ENCODE data around the gene TESK2.

The TESK2 gene

GRCh38 chr1:45299296-45299695 is 191.7 kb downstream of the TESK2 start:
- no peak for DNase-seq

DNA sequence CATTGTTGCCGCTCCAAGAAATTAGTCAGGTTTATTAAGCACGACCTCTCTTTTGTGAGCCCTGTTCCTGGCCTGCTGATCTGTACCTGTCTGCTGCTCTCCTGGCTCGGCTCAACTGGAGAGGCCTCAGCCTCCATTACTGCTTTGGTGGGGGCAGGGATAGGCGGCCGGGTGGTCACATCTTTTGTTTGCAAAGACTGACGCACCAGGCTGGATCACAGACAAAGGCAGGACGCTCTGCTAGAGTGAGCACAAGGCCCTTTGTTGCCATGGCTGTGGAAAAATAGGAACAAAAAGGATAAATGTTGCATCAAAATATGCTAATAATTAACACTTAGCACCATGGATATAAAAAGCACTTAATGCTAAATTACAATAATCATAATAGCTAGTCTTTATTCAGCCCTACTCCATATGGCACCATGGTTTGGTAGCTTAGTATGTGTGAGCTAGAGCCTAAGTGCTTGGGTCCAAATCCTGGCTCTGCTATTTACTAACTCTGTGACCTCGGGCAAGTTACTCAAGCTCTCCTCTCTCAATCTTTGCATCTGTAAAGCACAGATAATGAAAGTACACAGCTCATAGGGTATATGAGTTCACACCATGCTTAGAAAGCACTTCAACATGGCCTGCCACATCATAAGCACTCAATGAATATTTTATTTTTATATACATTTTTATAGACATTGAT is 193.2 kb downstream of the TESK2 start:
- no peak for DNase-seq
